ENCODE results near the gene ZNF556.

GRCh38 chr19:2837430-2837829, 29.7 kb upstream of the ZNF556 start:
- no peak for TF ChIP-seq POLR2AphosphoS5 (IDR thresholded peaks at IDR 0.05; ENCODE audit: borderline replicate concordance, low read depth, low read length)
- no peak for TF ChIP-seq EZH2 (IDR thresholded peaks at IDR 0.05)
